ACC112 (cell line): ENCODE data around the gene HNRNPAB.
"Not testable (repeated sequence)": the region's sequence is repeated elsewhere in the genome, so short reads cannot be mapped to it uniquely, and the experiment has no call there.

Experiments used
- H2AFZ ChIP-seq: fragments of 200-600 bp; sonication (generic); one replicate; pipeline ENCODE4 v1.6.0; 2017; ENCODE audit warnings: antibody characterized with exemption, low read length; ENCODE audit not compliant: unreplicated experiment
- H3K27ac ChIP-seq: fragments of 200-600 bp; sonication (generic); 2 replicates; pipeline ENCODE4 v1.5.1; 2014; ENCODE audit warnings: low read depth, mild to moderate bottlenecking, antibody characterized with exemption, low read length, moderate library complexity
- H3K27me3 ChIP-seq: fragments of 200-600 bp; sonication (generic); 2 replicates; pipeline ENCODE4 v1.6.1; 2014; ENCODE audit warnings: mild to moderate bottlenecking, antibody characterized with exemption, low read length, moderate library complexity, mixed read lengths; ENCODE audit not compliant: insufficient read depth
- H3K36me3 ChIP-seq: fragments of 200-600 bp; sonication (generic); 2 replicates; pipeline ENCODE4 v1.6.1; 2016; ENCODE audit warnings: mild to moderate bottlenecking, antibody characterized with exemption, low read length, moderate library complexity, mixed read lengths; ENCODE audit not compliant: insufficient read depth
- H3K4me1 ChIP-seq: fragments of 200-600 bp; sonication (generic); one replicate; pipeline ENCODE4 v1.6.1; 2016; ENCODE audit warnings: low read length, mixed read lengths; ENCODE audit not compliant: insufficient read depth, unreplicated experiment, control insufficient read depth
- H3K4me3 ChIP-seq: fragments of 200-600 bp; sonication (generic); 2 replicates; pipeline ENCODE4 v1.5.1; 2014; ENCODE audit warnings: mild to moderate bottlenecking, low read depth, low read length
- H3K79me2 ChIP-seq: fragments of 200-600 bp; sonication (generic); one replicate; pipeline ENCODE4 v1.6.0; 2016; ENCODE audit warnings: low read length; ENCODE audit not compliant: control insufficient read depth, unreplicated experiment, insufficient read depth

The HNRNPAB gene

DNA sequence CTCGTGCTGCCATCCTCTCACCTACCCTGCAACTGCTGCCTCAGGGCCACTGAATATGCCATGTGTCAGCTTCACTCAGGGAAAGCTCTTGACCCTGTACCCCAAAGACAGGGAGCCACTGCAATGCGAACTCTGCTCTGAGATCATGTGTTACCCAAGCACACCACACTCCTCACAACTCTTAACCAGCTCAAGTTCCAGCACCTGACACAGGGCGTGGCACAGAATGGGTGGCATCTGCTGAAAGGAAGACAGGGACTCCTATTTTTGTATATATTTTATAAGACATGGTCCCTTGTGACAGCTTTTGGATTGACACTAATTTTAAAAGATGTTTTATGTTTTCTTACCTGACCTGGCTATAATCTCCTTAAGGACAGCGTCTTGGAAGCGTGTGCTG lies 17.5 kb downstream of the HNRNPAB start:
- Histone ChIP-seq H3K4me3 (no peak overlapping the region), H3K79me2 (peaks cover 3% of the 10 kb centered on the region), H3K4me1 (no peaks in the 10 kb centered on the region), H3K27me3 (no peaks in the 10 kb centered on the region), H2AFZ (no peak overlapping the region), H3K36me3 (peaks cover 13% of the 10 kb centered on the region), H3K27ac (no peak overlapping the region)

DNA sequence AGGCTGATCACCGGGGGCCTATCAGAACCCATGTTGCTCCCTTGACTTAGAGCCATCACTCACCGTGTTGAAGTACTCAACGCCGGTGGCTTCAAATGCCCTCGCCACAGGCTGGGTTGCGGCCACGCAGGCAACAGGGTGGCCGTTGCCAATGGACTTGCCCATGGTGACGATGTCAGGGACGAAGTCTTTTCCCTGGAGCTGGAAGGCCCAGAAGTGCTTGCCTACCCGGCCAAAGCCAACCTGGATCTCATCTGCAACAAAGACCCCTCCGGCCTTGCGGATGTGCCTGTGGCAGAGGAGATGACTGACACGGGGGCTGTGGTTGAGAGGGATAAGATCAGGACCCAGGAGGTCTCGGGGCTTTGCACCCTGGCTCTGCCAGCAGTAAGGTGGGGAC lies 18.0 kb downstream of the HNRNPAB start:
- Histone ChIP-seq H2AFZ (no peak overlapping the region), H3K36me3 (peaks cover 13% of the 10 kb centered on the region), H3K4me3 (no peak overlapping the region), H3K27ac (no peak overlapping the region), H3K27me3 (no peaks in the 10 kb centered on the region), H3K79me2 (peaks cover 3% of the 10 kb centered on the region), H3K4me1 (no peaks in the 10 kb centered on the region)

DNA sequence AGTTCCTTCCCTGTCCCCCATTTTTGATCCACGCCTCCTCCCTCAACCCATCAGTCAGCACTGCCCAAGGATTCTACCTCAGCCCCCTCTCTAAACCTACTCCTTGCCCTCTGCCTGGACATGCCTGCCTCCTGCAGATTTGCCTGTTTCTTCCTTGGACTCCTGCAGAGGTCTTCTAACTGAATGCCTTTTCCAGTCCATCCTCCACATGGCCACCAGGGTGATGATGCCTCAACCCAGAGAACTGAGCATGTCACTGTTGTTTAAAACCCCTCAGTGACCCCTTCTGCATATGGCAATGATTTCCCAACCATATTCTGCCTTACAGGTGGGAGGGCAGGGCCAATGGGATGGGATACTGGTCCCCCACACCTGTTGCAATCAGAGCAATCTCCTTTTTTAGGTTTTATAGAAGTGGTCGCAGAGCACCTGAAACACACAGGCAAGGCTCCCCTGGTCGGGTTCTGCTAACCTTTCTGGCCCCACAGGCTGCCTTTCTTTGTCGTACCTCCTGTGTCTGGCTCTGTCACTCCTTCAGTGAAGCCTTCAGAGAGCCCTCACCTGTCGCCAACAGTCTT lies 19.0 kb downstream of the HNRNPAB start:
- Histone ChIP-seq H2AFZ (no peak overlapping the region), H3K79me2 (peaks cover 5% of the 10 kb centered on the region), H3K4me3 (no peak overlapping the region), H3K36me3 (peaks cover 18% of the 10 kb centered on the region), H3K27me3 (no peaks in the 10 kb centered on the region), H3K27ac (no peak overlapping the region), H3K4me1 (peaks cover 9% of the 10 kb centered on the region)

DNA sequence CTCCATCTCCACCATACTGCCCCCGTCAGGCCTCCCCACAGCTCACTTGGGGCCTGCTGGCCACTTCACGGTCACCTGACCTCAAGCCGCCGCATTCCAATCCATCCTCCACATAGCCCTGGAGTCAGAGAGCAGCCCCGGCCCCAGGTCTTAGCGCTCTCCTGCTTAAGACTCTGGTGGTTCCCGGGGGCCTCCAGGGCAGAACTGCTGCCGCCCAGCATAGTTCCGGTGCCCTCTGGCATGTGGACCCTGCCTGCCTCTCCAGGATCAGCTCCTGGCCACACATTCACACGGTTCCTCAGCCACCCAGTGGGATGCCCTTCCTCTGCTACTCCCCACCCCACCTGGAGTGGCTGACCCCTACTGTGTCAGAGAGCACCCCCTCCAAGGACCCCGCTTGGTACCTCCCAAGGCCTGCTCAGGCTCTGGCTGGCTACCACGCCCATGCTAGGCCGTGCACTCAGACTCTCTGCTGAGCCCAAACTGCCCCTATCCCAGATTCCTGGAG lies 19.5 kb downstream of the HNRNPAB start:
- Histone ChIP-seq H3K79me2 (peaks cover 10% of the 10 kb centered on the region), H3K36me3 (peaks cover 18% of the 10 kb centered on the region), H3K27ac (no peak overlapping the region), H3K4me1 (peaks cover 12% of the 10 kb centered on the region), H3K4me3 (no peak overlapping the region), H3K27me3 (no peaks in the 10 kb centered on the region), H2AFZ (no peak overlapping the region)

DNA sequence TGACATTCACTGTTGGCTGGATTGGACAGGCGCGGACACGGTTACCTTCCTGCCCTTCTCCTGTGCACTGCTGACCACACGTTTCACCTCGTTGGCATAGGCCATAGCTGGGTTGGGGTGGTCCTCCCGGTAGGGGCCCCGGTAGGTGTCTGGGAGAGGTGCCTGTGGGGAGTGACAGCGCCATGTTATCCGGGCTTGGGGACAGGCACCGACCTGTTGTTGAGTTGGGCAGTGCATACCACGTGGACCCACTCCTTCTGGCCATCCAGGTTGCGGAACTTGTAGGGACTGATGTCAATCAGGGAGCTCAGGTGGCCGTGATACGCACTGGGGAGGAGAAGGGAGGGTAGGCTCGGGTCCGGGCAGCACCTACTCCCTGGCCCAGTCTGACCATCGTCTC lies 20.1 kb downstream of the HNRNPAB start:
- Histone ChIP-seq H3K4me3 (no peak overlapping the region), H3K4me1 (peaks cover 12% of the 10 kb centered on the region), H3K79me2 (peaks cover 13% of the 10 kb centered on the region), H3K36me3 (peaks cover 18% of the 10 kb centered on the region), H3K27me3 (no peaks in the 10 kb centered on the region), H3K27ac (no peak overlapping the region), H2AFZ (no peak overlapping the region)

DNA sequence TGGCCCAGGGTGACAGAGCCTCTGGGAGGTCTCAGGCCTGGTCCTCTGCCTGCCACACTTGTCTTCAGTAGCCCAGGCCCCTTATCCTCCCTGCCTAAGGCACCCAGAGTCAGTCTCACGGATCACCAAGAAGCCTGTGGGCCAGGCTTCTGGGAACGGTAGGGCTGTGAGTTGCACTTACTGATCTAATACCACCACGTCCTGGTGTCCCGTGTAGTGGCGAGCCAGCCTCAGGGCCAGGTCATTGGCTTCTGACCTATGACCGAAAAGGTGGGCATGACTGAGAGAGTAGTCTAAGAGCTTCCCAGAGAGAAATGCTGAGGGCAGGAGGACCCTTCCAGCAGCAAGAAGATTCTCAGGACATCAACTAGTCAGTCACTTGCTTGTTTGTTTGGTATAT lies 20.8 kb downstream of the HNRNPAB start:
- Histone ChIP-seq H3K27me3 (no peaks in the 10 kb centered on the region), H3K4me3 (no peak overlapping the region), H3K36me3 (peaks cover 18% of the 10 kb centered on the region), H3K27ac (no peak overlapping the region), H2AFZ (no peak overlapping the region), H3K4me1 (peaks cover 17% of the 10 kb centered on the region), H3K79me2 (peaks cover 21% of the 10 kb centered on the region)

DNA sequence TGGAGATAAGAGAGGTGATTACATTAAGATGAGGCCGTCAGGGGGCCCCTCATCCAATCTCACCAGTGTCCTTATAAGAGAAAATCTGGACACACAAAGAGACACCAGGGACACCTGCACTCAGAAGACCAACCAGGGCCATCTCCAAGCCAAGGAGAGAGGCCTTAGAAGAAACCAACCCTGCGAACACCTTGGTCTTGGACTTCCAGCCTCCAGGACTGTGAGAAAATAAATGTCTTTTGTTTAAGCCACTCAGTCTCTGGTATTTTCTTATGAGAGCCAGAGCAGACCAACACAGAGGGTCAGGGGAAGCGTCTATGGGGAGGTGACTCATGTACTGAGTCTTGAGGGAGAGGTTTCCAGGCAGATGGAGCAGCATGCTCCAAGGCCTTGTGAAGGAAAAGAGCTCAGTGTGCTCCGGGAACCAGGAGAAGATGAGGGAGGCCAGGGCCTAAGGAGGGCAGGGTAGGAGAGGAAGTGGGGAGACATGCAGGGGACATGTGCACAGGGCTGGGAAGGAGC lies 22.9 kb downstream of the HNRNPAB start:
- Histone ChIP-seq H3K27ac (no peak overlapping the region), H3K4me1 (peaks cover 30% of the 10 kb centered on the region), H3K4me3 (no peak overlapping the region), H3K36me3 (peaks cover 13% of the 10 kb centered on the region), H2AFZ (no peak overlapping the region), H3K79me2 (peaks cover 39% of the 10 kb centered on the region), H3K27me3 (no peaks in the 10 kb centered on the region)

DNA sequence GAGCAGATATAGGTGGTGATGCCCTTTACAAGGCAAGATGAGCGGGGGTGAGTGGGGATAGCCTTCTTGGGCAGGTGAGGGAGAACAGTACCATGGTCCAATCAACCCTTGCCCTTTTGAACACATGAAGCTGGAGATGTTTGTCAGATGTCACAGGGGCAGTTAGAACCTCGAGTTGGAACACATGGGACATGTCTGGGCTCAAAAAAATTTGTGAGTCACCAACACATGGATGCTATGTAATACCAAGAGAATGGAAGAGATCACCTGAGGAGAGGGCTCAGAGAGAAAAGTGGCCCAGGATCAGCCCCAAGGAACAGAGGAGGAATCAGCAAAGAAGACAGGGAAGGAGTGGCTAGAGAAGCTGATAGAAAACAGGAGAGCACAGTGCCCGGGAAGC lies 23.6 kb downstream of the HNRNPAB start:
- H3K27ac ChIP-seq = no peak overlapping the region
- H3K79me2 ChIP-seq = peaks cover 39% of the 10 kb centered on the region
- H3K4me3 ChIP-seq = no peak overlapping the region
- peaks cover 33% of the 10 kb centered on the region for H3K4me1 ChIP-seq
- no peaks in the 10 kb centered on the region for H3K27me3 ChIP-seq
- H2AFZ ChIP-seq = no peak overlapping the region
- H3K36me3 ChIP-seq = peaks cover 13% of the 10 kb centered on the region

DNA sequence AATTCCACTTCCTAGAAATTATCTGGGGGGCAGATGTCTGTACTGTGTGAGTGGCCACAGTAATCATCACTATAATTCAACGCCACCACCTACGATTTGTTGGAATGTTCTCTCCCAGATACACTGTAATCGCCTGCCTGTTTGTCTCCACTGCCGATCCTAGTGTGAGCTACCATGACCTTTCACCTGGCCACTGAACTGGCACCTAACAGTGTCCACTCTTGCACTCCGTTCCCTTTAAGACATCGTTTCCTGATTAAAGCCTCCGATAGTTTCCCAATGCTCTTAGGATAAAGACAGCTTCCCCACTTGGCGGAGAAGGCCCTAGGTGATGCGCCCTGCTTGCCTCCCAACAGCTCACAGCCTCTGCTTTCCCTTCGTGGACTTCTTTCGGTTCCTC lies 24.3 kb downstream of the HNRNPAB start:
- peaks cover 39% of the 10 kb centered on the region for H3K79me2 ChIP-seq
- H3K4me3 ChIP-seq = no peak overlapping the region
- no peaks in the 10 kb centered on the region for H3K27me3 ChIP-seq
- H3K36me3 ChIP-seq = peaks cover 13% of the 10 kb centered on the region
- H3K4me1 ChIP-seq = peaks cover 35% of the 10 kb centered on the region
- no peak overlapping the region for H2AFZ ChIP-seq
- no peak overlapping the region for H3K27ac ChIP-seq

DNA sequence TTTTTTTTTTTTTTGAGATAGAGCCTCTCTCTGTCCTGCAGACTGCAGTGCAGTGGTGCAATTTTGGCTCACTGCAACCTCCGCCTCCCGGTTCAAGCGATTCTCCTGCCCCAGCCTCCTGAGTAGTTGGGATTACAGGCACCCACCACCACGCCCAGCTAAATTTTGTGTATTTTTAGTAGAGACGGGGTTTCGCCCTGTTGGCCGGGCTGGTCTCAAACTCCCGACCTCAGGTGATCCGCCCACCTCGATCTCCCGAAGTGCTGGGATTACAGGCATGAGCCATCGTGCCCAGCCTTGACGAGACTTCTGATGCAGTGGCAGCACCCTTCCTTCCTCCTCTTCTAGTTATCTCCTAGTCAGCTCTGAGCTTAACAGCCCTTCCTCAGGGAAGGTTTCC lies 24.8 kb downstream of the HNRNPAB start:
- H3K36me3 ChIP-seq = peaks cover 13% of the 10 kb centered on the region
- not testable (repeated sequence) for H3K4me3 ChIP-seq, H2AFZ ChIP-seq, H3K27ac ChIP-seq, H3K27me3 ChIP-seq
- H3K4me1 ChIP-seq = peaks cover 35% of the 10 kb centered on the region
- peaks cover 39% of the 10 kb centered on the region for H3K79me2 ChIP-seq

DNA sequence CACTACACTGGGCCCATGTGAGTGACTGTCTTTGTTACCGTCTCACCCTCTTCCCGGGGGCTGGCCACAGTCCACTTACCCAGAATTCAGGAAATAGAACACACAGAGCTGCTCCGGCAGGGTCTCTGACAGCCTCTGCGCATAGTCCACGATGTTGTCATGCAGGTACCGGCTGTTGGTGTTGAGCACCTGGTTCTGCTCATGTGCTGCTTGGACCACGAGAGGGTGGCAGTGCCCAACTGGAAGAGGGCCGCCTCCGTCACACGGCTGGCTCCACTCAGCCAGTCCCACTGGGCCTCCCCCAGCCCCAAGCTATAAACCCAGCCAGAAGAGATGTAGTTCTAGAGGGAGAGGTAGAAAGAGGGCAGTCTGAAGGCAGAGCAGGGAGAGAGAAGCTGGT lies 25.5 kb downstream of the HNRNPAB start:
- Histone ChIP-seq H3K27me3 (no peaks in the 10 kb centered on the region), H3K36me3 (peaks cover 13% of the 10 kb centered on the region), H3K4me1 (peaks cover 35% of the 10 kb centered on the region), H3K4me3 (no peak overlapping the region), H2AFZ (no peak overlapping the region), H3K79me2 (peaks cover 39% of the 10 kb centered on the region), H3K27ac (no peak overlapping the region)
